Activated T-helper 1 cell treated with Interleukin-2 at 50 U/mL for 16 hours (primary cell): ENCODE data around the gene SERINC5.

Experiments used
- DNase-seq: peaks from one replicate; pipeline ENCODE4 v3.0.0-alpha.2; 2020; ENCODE audit warnings: low read depth

Gene SERINC5

DNA sequence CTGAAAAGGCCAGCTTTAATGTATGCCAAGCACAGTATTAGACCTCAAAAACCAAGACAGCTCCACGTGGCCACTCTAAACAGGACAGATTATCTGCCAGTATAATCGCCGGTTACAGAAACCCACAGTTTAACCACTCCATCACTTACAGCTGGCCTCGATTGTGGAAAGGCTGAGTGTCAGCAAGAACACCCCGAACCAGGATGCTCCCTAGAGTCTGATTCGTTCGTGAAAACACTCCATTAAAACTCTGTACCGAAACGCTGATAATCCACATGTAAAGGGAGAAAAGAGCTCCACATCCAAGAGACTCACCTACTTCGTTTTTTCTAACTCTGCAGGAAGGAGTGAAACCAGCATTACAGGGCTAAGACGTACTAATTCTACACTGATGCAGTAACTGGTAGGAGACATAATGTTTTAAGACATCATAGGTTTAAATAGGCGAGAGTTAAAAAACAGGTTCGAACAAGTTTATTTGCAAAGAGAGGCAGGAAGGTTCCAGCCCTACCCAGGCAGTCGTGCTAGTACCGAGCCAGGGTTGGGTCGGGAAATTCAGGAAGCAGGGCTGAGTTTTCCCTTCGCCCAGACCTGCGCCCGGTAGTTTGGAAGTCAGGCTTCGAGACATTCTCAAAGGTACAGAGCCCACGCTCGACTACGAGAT lies 949 bp downstream of the SERINC5 start:
- DNase-seq, result no peak

DNA sequence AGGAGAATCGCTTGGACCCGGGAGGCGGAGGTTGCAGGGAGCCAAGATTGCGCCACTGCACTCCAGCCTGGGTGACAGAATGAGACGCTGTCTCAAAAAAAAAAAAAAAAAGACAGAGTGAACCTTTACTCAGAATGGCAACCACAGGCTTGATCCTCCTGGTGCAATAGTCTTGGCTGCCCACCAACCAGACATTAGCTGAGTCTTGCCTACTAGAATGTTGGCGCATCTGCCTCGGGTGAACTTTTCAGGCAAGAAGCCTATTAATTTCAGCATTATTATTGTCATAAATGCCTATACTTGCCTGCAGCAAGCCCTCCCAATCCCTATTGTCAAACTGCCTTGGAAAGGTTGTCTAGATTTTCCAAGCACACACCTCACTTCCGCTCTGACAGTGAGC lies 4.2 kb downstream of the SERINC5 start:
- no peak for DNase-seq

DNA sequence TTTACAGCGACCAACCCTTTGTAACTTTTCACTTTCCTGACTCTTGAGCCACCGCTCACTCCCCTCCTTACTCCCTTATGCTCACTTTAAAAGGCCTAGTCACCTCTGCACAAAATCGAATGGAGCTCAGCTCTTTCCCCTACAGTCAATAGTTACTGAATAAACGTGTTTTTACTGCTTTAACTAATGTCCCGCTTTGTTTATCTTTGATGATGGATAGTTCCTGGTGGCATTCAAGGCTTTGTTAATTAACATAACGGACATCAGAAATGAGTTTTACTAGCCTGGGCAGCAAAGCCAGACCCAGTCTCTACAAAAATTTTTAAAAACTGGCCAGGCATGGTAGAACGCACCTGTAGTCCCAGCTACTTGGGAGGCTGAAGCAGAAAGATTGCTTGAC lies 5.0 kb downstream of the SERINC5 start:
- DNase-seq, result no peak

DNA sequence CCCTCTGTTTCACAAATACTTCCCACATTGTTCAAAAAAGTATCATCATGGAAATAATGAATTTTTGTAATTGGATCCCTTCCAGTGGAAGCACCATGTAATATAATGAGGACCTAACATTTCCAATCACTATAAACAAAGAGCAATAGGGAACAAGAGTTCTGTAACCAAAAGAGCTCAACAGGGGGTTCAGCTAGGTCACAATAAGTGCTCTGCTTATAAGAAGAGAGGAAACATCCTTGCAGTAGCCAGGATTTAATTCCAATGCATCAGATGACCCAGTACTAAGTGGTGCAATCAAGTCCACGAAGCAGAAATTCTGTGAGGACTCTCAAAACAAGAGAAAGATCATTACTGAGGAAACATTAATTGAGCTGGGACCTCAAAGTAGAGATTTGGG lies 5.9 kb downstream of the SERINC5 start:
- DNase-seq, result no peak

DNA sequence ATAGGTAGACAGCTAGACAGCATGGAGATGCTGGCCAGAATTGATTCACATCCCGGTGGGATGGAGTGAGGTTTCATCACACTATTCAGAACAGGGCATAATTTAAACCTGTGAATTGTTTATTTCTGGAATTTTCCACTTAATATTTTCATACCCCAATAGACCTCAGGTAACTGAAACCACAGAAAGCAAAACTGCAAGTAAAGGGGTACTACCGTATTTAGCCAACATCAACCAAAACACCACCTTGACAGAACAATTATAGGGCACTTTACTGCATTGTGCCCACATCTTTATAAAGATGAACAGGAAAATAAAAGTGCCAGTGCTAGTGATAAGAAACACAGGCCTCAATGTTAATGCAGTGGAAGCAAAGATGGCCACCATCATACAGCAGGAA lies 7.5 kb downstream of the SERINC5 start:
- DNase-seq, result no peak

DNA sequence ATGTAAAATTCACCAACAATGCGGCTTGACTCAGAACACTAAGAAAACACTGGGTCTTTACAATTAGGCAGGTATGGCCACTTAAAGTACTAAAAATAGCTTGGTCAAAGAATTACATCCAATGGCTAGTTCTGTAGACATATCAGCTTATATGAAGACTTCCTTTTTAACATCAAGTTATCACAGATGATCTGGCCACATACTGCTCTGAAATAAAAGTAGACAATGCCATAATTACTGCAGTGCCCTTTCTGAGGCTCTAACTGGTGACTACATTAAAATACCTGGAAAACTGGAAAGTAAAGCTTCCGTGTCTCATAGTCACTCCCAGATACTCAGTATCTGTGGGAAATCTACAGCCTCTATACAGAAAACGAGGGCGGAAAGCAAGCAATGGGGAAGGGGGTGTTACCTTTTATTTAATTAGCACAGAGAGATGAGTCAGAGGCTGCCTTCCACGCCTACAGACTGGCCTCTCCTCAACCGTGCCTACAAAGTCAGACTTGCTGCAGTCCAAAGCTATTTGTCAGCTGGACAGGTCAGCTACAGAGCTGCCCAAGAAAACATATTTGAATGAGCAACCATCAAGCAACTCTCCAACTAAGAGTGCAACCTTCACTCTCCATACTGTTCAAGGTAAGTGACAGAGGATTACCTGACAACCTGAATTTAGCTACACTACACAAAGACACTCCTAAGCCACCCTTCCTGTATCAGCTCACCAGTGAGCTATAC lies 8.7 kb downstream of the SERINC5 start:
- no peak for DNase-seq

DNA sequence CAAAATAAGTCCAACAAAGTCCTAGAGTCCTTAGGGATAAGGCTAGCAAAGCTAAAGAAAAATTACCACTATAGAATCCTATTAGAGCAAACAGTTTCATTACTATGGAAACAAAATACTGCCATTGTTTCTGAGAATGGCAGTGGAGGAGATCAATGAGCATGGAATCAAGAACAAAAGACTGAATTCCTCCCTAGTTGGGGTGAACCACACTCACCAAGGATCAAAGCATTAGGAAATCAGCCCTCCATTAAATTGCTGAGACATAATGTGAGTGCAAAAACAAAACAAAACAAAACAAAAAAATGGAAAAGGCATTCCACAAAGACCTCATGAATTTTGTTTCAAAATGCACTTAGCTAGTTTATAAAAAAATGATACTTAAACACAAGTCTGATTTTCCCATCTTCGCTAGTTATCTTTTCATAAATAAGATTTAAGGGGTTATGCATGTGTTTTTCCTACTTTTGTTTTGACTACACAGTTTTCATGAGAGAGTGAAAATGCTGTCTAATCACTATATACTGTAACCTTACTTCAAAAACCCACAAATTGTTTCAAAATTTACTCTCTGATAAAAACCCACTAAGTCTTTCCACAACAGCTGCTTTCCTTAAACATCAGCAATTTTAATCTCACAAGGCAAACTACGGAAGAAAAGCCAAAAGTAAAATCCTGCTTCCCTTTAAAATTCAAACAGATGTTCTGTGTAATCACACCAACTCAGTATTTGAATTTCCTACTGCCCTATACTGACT lies 9.7 kb downstream of the SERINC5 start:
- DNase-seq, result no peak

DNA sequence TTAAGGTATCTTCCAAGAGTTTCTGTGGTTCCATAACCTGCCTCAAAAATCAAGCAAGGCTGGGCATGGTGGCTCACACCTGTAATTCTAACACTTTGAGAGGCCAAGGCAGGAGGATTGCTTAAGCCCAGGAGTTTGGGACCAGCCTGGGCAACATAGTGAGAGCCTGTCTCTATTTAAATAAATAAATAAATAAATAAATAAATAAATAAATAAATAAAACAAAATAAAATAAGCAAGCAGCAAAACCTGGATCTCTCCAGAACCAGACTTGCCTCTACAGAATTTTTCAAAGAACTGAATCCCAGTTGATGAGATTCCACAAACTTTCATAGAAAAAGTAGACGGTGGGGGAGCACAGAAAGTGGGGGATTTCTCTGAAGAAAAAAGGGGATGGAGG lies 12.3 kb downstream of the SERINC5 start:
- DNase-seq, result no peak

DNA sequence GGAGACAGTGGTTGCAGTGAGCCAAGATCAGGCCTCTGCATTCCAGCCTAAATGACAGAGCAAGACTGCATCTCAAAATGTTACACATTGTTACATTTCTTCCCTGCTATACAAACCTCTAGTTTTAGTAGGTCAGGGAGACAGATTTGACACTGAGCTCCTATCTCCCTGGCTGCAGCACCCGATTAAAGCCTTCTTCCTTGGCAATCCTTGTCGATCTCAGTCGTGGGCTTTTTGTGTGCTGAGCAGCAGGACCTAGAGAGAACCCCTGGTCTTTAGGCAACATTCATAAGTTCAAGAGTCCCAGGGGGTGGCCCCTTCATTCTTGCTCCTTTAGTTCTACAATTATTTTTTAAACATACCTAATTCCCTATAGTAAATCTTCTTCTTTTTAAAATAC lies 13.0 kb downstream of the SERINC5 start:
- DNase-seq, result no peak

DNA sequence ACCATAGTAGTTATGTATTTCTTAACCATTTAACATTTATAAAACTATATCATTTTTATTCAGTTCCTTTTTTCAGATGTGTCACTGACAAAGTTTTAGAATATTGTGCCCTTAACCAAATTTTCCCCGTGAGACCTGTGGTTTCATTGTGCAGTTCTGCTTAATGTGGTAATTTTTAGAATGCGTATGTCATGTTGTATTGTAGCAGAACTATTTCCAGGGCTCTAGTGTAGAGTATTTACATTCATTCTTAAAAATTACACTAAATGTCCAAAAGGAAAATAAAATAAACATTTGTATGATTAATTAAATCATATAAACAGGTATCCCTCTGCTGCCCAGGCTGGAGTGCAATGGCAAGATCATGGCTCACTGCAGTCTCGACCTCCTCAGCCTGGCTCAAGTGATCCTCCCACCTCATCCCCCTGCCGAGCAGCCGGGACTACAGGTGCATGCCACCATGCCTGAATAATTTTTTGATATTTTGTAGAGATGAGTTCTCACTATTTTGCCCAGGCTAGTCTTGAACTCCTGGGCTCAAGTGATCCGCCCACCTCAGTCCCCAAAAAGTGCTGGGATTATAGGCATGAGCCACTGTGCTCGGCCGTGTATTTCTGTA lies 15.4 kb downstream of the SERINC5 start:
- DNase-seq, result no peak

DNA sequence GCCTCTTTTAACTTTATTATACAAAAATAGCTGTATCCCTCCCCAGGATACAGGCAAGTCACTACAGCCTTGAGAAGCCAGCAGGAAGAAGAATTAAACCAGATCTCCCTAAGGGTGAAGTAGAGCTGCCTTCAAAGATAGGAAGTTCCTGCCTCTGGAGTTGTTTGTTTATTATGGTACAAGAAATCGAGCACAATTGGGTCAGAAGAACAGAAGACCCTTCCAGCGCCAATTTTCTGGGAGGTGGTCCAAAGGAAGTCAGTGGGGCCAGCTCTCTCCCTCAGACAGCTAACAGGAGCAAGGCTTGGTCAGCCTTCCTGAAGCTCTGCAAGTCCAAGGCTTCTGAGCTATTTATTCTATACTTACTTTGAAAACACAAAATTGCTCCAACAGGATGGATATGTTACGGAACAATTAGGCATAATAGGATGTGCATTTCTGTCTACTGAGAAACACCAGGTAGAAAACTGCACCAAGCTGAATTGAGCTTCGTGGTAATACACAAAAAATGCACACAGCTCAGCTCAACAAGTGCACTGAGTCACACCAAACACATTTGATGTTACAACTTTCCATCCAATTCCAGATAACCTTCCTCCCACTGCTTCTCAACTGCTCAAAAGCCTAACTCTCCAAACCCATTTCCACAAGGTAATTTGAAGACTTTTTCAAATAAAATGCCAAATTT lies 16.0 kb downstream of the SERINC5 start:
- no peak for DNase-seq

DNA sequence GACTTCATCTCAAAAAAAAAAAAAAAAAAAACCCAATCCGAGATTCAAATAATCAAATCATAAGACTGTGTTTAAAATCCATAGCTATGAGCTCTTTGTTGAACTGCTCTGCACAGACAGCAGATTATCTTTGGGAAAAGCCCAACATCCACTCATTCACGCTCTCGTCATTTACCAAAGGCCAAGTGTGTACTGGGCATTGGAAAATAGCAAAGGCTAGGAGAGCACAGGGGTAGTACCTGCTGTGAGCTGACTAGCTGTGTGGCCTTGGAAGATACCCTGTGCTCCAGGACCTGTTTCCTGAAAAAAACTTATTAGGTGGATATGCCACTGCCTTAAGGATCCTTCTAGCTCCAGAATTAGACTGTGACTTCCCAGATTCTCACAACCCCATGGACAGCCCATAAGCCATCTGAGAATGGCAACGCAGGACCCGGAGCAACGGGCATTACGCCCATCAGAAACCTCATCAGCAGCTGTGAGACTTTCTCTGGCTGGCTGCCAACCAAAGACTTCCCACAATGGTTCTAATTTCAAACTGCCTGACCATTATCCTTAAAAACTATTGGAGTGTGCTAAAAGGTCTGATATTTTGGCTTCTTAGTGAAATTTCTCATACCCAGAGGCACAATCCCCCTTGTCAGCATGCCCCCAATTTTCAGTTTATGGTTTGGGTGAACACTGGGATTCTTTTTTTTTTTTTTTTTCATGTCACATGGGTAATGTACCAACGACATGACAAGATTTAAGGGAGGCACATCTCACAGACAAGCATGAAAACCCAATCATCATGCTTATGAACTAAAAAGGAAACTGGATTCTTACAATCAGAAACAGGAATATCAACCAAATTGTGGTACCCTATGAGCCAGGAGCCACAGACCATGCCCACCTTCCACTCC lies 16.8 kb downstream of the SERINC5 start:
- DNase-seq, result no peak

DNA sequence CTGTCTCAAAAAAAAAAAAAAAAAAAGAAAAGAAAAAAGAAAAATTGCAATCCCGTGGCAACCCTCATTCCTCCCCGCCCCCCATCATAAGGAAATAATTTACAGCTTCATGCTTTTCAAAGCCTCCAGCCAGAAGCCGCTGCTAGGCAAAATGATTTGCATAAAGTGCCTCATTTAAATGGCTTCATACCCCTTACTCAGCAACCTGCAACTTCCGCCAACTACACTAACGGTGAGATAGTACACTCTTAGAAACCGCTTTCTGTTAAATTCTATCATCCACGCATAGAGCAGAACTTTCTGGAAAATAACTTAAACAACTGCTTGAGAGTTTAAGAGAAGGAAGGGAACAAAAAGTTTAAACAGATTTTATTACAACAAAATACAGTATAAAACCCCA lies 17.8 kb downstream of the SERINC5 start:
- no peak for DNase-seq

DNA sequence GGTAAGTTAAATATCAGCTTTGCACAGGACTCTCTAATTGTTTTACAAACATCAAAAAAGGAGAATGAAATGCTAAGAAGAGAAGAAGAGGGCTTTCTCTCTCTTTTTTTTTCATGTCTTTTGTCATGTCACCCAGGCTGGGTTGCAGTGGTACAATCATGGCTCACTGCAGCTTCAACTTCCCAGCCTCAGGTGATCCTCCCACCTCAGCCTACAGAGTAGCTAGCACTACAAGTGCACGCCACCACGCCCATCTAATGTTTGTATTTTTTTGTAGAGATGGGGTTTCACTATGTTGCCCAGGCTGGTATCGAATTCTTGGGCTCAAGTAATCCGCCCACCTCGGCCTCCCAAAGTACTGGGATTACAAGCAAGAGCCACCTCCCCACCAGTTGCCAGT lies 18.6 kb downstream of the SERINC5 start:
- no peak for DNase-seq

DNA sequence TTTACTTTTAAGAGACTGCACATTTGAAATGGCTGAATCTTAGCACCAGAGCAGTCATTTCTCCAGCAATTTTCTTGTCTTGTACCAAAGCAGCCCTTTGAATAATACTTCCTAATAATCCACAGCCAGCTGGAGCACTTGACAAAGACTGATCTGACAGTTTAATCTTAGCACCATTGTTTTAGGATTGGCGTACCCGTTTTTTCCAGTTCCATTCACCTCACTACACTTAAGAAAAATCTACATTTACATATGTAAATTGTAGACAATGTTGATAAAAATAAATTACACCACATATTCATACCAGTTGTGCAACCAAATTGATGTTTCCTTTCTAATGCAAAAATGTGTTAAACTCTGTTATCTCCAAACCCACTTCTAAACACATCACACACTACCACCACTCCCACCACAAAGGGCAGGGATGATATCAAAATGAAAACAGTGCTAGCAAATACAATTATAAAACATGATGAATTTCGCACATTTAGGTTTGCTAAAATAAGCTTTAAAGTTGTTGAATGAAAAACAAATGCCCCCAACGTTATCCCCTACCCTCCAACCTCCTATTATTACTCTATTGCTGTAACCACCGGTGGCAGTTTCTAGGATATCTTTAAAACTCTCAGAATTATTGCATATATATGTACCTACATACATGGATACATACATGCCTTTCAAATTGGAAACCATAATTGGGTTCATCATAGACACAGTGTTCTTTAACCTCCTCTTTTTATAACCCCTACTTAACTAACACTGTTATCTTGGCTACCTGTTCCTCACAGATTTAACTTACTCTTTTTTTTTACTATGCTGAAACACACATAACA lies 21.5 kb downstream of the SERINC5 start:
- DNase-seq, result no peak

DNA sequence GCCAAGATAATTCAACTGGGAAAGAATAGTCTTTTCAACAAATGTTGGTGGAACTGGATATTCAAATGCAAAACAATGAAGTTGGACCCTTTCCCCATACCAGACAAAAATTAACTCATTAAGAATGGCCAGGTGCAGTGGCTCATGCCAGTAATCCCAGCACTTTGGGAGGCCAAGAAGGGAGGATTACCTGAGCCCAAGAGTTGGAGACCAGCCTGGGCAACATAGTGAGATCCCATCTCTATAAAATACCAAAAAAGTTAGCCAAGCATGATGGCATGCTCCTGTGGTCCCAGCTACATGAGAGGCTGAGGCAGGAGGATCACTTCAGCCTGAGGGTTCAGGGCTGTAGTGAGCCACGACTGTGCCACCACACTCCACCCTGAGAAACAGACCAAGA lies 24.2 kb downstream of the SERINC5 start:
- no peak for DNase-seq

DNA sequence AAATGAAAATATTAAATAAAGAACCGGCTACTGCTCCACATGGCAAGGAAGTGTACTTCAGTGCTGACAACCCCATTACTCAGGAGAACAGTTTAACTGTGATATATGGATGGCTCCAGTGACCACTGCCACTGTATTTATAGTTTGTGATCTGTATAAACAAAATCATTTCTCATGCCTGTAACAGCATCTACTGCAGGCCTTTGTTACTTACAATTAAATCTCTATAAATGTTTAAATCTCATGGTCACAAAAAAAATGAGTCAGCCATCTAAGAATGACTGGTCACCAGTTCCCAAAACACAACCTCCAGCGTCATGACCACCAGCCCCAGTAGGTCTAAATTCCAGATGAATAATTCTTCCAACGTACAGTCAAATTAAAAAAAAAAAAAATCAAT lies 24.6 kb downstream of the SERINC5 start:
- no peak for DNase-seq

DNA sequence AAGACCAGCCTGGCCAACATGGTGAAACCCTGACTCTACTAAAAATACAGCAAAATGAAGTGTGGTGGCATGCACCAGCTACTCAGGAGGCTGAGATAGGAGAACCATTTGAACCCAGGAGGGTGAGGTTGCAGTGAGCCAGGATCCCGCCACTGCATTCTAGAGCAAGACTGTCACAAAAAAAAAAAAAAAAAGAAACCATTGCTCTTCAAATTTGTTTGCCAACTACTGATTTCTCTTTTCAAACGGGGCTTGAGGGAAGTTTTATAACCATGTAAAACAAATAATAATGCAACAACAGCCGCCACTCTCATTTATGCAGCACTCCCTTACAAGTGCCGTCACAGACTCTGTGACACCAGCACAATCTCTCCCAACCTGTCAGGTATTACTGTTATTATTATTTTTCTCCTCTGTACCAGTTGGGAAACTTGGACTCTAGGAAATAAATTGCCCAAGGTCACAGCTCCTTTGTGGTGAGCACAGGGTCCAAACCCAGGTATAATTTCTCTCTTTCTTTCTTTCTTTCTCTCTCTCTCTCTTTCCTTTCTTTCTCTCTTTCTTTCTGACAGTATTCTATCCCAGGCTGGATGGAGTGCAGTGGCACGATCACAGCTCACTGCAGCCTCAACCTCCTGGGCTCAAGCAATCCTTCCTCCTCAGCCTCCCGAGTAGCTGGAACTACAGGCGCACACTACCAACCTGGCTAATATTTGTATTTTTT lies 25.4 kb downstream of the SERINC5 start:
- DNase-seq, result no peak

DNA sequence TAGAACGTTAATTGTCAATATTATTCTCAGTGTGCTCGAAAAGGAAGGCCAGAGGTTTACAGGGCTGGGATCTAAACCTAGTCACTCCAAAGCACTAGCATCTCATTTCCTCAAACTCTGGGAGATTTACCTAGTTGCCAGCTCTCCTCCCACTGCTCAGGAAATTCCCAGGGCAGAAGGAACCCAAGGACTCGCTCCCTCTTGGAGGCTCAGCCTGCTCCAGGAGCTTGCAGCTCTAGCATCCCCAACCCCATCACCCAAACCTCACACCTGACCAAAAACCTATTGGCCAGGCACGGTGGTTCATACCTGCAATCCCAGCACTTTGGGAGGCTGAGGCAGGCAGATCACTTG lies 26.0 kb downstream of the SERINC5 start:
- DNase-seq, result no peak
